GM23338 (cell line): ENCODE measurements around the gene CNTRL. TPM values are rescaled to one million over a fixed set of nuclear protein-coding genes. Genes with fewer than 3 reads are reported as not detected.

Source experiments
- ATAC-seq: fragments of 200-7000 bp; cut with Tn5 transposase; 3 replicates; pipeline ENCODE4 v1.9.1; 2020
- DNase-seq: peaks from one replicate; pipeline ENCODE4 v3.0.0-alpha.2; 2015; ENCODE audit warnings: low spot score
- H2AFZ ChIP-seq: fragments of 200-600 bp; sonication (generic); 2 replicates; pipeline ENCODE4 v1.8.0; 2016; ENCODE audit warnings: antibody characterized with exemption, mild to moderate bottlenecking, moderate library complexity
- H3F3A ChIP-seq: fragments of 200-600 bp; sonication (generic); replicated peaks from 2 replicates; pipeline ENCODE4 v1.8.0; 2017; ENCODE audit warnings: antibody characterized with exemption, mixed run types, low read depth
- H3K27ac ChIP-seq: fragments of 200-600 bp; sonication (generic); 2 replicates; pipeline ENCODE4 v1.6.1; 2016; ENCODE audit warnings: low read depth
- H3K27me3 ChIP-seq: fragments of 200-600 bp; sonication (generic); 2 replicates; pipeline ENCODE4 v1.8.0; 2016; ENCODE audit warnings: mild to moderate bottlenecking, mixed run types, moderate library complexity; ENCODE audit not compliant: insufficient read depth
- H3K36me3 ChIP-seq: fragments of 200-600 bp; sonication (generic); 2 replicates; pipeline ENCODE4 v1.8.0; 2016; ENCODE audit warnings: mild to moderate bottlenecking; ENCODE audit not compliant: insufficient read depth
- H3K4me1 ChIP-seq: fragments of 200-600 bp; sonication (generic); 2 replicates; pipeline ENCODE4 v1.8.0; 2016; ENCODE audit warnings: mild to moderate bottlenecking, moderate library complexity; ENCODE audit not compliant: insufficient read depth
- H3K4me2 ChIP-seq: fragments of 200-600 bp; sonication (generic); 2 replicates; pipeline ENCODE4 v1.7.1; 2017; ENCODE audit warnings: mixed run types
- H3K4me3 ChIP-seq: fragments of 200-600 bp; sonication (generic); 2 replicates; pipeline ENCODE4 v1.6.1; 2016; ENCODE audit warnings: mixed run types
- H3K79me2 ChIP-seq: fragments of 200-600 bp; sonication (generic); replicated peaks from 2 replicates; pipeline ENCODE4 v1.8.0; 2017; ENCODE audit warnings: mild to moderate bottlenecking; ENCODE audit not compliant: insufficient read depth
- H3K9me2 ChIP-seq: fragments of 200-600 bp; sonication (generic); 2 replicates; pipeline ENCODE4 v1.8.0; 2017; ENCODE audit not compliant: insufficient read depth
- H4K20me1 ChIP-seq: fragments of 200-600 bp; sonication (generic); replicated peaks from 2 replicates; pipeline ENCODE4 v1.8.0; 2017; ENCODE audit warnings: mild to moderate bottlenecking; ENCODE audit not compliant: insufficient read depth
- H3K27ac Mint-ChIP-seq: 2 replicates; pipeline ENCODE4 v1.8.0; 2020; ENCODE audit warnings: inconsistent platforms, mild to moderate bottlenecking, moderate library complexity, mixed read lengths
- H3K27me3 Mint-ChIP-seq: 3 replicates; pipeline ENCODE4 v1.8.0; 2022; ENCODE audit warnings: low read depth, mild to moderate bottlenecking, moderate library complexity, mixed read lengths, inconsistent platforms; ENCODE audit not compliant: insufficient read depth, poor library complexity
- H3K36me3 Mint-ChIP-seq: 3 replicates; pipeline ENCODE4 v1.8.0; 2021; ENCODE audit warnings: low read depth, mild to moderate bottlenecking, inconsistent platforms, moderate library complexity, mixed read lengths
- H3K4me1 Mint-ChIP-seq: 3 replicates; pipeline ENCODE4 v1.8.0; 2020; ENCODE audit warnings: mild to moderate bottlenecking, inconsistent platforms, mixed read lengths
- H3K4me3 Mint-ChIP-seq: 3 replicates; pipeline ENCODE4 v1.8.0; 2021; ENCODE audit warnings: moderate library complexity, mild to moderate bottlenecking, inconsistent platforms, mixed read lengths
- H3K9me3 Mint-ChIP-seq: 3 replicates; pipeline ENCODE4 v1.8.0; 2020; ENCODE audit warnings: moderate library complexity, mild to moderate bottlenecking, inconsistent platforms, mixed read lengths
- CREB1 ChIP-seq: fragments of 250-450 bp; sonication (Bioruptor Pico); IDR thresholded peaks from 2 replicates; pipeline ENCODE4 v1.5.0; 2020; ENCODE audit warnings: low read depth, mild to moderate bottlenecking, moderate library complexity
- CTCF ChIP-seq, 2 experiments: fragments of 200-600 bp in 1 of 2; sonication (generic) in 1 of 2; conservative IDR thresholded peaks; 2 replicates each; pipeline versions ENCODE4 v1.5.1 to v1.6.1; 2016 to 2017; ENCODE audit warnings: antibody characterized with exemption in 2 of 2, low read depth in 2 of 2, mild to moderate bottlenecking in 2 of 2, moderate library complexity in 1 of 2
- ETS1 ChIP-seq: IDR thresholded peaks from 2 replicates; pipeline ENCODE4 v1.6.1; 2016; ENCODE audit warnings: antibody characterized with exemption
- EZH2 ChIP-seq: fragments of 200-600 bp; sonication (generic); IDR thresholded peaks from one replicate; pipeline ENCODE4 v1.8.0; 2017; ENCODE audit warnings: antibody characterized with exemption, mild to moderate bottlenecking, low read depth; ENCODE audit not compliant: unreplicated experiment
- EZH2phosphoT487 ChIP-seq: fragments of 200-600 bp; sonication (generic); IDR thresholded peaks from one replicate; pipeline ENCODE4 v1.8.1; 2018; ENCODE audit warnings: antibody characterized with exemption; ENCODE audit not compliant: unreplicated experiment
- JUNB ChIP-seq: IDR thresholded peaks from one replicate; pipeline ENCODE4 v1.6.1; 2016; ENCODE audit warnings: antibody characterized with exemption; ENCODE audit not compliant: unreplicated experiment
- NANOG ChIP-seq: IDR thresholded peaks from 2 replicates; pipeline ENCODE4 v1.6.1; 2016; ENCODE audit warnings: antibody characterized with exemption, borderline replicate concordance
- POLR2AphosphoS5 ChIP-seq: IDR thresholded peaks from 2 replicates; pipeline ENCODE4 v1.6.1; 2016; ENCODE audit warnings: antibody characterized with exemption, low read depth
- REST ChIP-seq: IDR thresholded peaks from one replicate; pipeline ENCODE4 v1.6.1; 2018; ENCODE audit warnings: antibody characterized with exemption; ENCODE audit not compliant: unreplicated experiment
- STAT1 ChIP-seq: IDR thresholded peaks from one replicate; pipeline ENCODE4 v1.6.1; 2016; ENCODE audit warnings: antibody characterized with exemption; ENCODE audit not compliant: unreplicated experiment
- ZNF114 ChIP-seq: fragments of 250-450 bp; sonication (Bioruptor Pico); IDR thresholded peaks from 2 replicates; pipeline ENCODE4 v1.5.0; 2020; ENCODE audit warnings: mild to moderate bottlenecking, moderate library complexity
- ZNF331 ChIP-seq: fragments of 250-450 bp; sonication (Bioruptor Pico); IDR thresholded peaks from 2 replicates; pipeline ENCODE4 v1.5.0; 2020; ENCODE audit warnings: low read depth, mild to moderate bottlenecking, moderate library complexity
- ZNF462 ChIP-seq: fragments of 250-450 bp; sonication (Bioruptor Pico); IDR thresholded peaks from 2 replicates; pipeline ENCODE4 v1.5.0; 2020; ENCODE audit warnings: mild to moderate bottlenecking, moderate library complexity
- polyA plus RNA-seq: library from polyadenylated mRNA; unstranded; fragments of >200 nt; fragmentation: Nextera tagmentation; extraction: Ambion mirVana; gene quantifications from 2 replicates; pipeline ENCODE4 v1.2.1, GENCODE V29; 2016
- total RNA-seq: library from RNA; depleted of rRNA; stranded (reverse); fragments of >200 nt; shearing (Covaris generic); gene quantifications from 2 replicates; pipeline ENCODE4 v1.2.3, GENCODE V29; 2014

CNTRL gene
- total and polyA plus RNA-seq, 2 experiments from 2014 or later = 9.2 to 11.7 TPM

- no peak overlapping the region for H3K27ac Mint-ChIP-seq
- no peaks in the 10 kb centered on the region for H3K36me3 Mint-ChIP-seq
- no peaks in the 10 kb centered on the region for H3K36me3 ChIP-seq
- peak; percentile 12; the same call in 1 of the 3 replicates for ATAC-seq
- no peaks in the 10 kb centered on the region for H3F3A ChIP-seq
- TF ChIP-seq JUNB (no peak), CREB1 (CRISPR knock-in tag) (no peak), REST (no peak), POLR2AphosphoS5 (no peak), ZNF331 (CRISPR knock-in tag) (no peak), EZH2phosphoT487 (no peak), ZNF114 (no peak), ETS1 (no peak), CTCF (conservative IDR thresholded peaks at IDR 0.05; ENCODE audit: low read depth in 2 of 2) (no peak), NANOG (no peak), ZNF462 (no peak), STAT1 (no peak), EZH2 (no peak)
- H3K9me2 ChIP-seq = no peaks in the 10 kb centered on the region
- H4K20me1 ChIP-seq = peaks cover 48% of the 10 kb centered on the region
- peaks cover 21% of the 10 kb centered on the region for H3K4me1 ChIP-seq
- H3K27ac ChIP-seq = no peak overlapping the region
- H3K4me3 ChIP-seq = no peak overlapping the region
- no peak overlapping the region for H3K4me3 Mint-ChIP-seq
- peaks cover 31% of the 10 kb centered on the region; the same call in 2 of the 3 replicates for H3K4me1 Mint-ChIP-seq
- H3K79me2 ChIP-seq = peaks cover 96% of the 10 kb centered on the region
- no peaks in the 10 kb centered on the region for H3K27me3 Mint-ChIP-seq
- H3K4me2 ChIP-seq = no peak overlapping the region; the same call in 1 of the 2 replicates
- H2AFZ ChIP-seq = no peak overlapping the region
- DNase-seq = no peak
- H3K27me3 ChIP-seq = no peaks in the 10 kb centered on the region
- H3K9me3 Mint-ChIP-seq = no peaks in the 10 kb centered on the region
These were observed 121.6 kb downstream of the CNTRL start for GRCh38 chr9:121196389-121196788.
